Liver (tissue), 3 donors: Measurements from ENCODE around the gene MYO5C.

Source experiments
- EGR1 ChIP-seq, 2 donors: IDR thresholded peaks; 2 replicates each; pipeline ENCODE4 v1.6.1; 2016 to 2018; ENCODE audit warnings: antibody characterized with exemption in 2 of 2, low read depth in 2 of 2
- FOXA1 ChIP-seq: IDR thresholded peaks from 2 replicates; pipeline ENCODE4 v1.6.1; 2016; ENCODE audit warnings: antibody characterized with exemption
- GABPA ChIP-seq, 2 donors: IDR thresholded peaks in 1 of 2; conservative IDR thresholded peaks in 1 of 2; 2 replicates each; pipeline ENCODE4 v1.6.1; 2016; ENCODE audit warnings: antibody characterized with exemption in 2 of 2, mild to moderate bottlenecking in 1 of 2, moderate library complexity in 1 of 2
- HNF4A ChIP-seq, 2 donors: conservative IDR thresholded peaks; 2 replicates each; pipeline ENCODE4 v1.6.1; 2016; ENCODE audit warnings: antibody characterized with exemption in 2 of 2, mild to moderate bottlenecking in 2 of 2
- HNF4G ChIP-seq: IDR thresholded peaks from 2 replicates; pipeline ENCODE4 v1.6.1; 2016; ENCODE audit warnings: antibody characterized with exemption
- RAD21 ChIP-seq, 2 donors: IDR thresholded peaks; 2 replicates each; pipeline ENCODE4 v1.6.1; 2016; ENCODE audit warnings: antibody characterized with exemption in 2 of 2, mild to moderate bottlenecking in 2 of 2
- RXRA ChIP-seq, 2 donors: IDR thresholded peaks; 2 replicates each; pipeline ENCODE4 v1.6.1; 2017 to 2018; ENCODE audit warnings: antibody characterized with exemption in 2 of 2, mild to moderate bottlenecking in 1 of 2
- SP1 ChIP-seq: IDR thresholded peaks from 2 replicates; pipeline ENCODE4 v1.6.1; 2018; ENCODE audit warnings: antibody characterized with exemption, mild to moderate bottlenecking
- TAF1 ChIP-seq: conservative IDR thresholded peaks from 2 replicates; pipeline ENCODE4 v1.6.1; 2016; ENCODE audit warnings: antibody characterized with exemption, mild to moderate bottlenecking
- YY1 ChIP-seq: IDR thresholded peaks from 2 replicates; pipeline ENCODE4 v1.6.1; 2016; ENCODE audit warnings: antibody characterized with exemption, mild to moderate bottlenecking
- TF ChIP-seq, protein P1 (sequence below): IDR thresholded peaks from 2 replicates; pipeline ENCODE4 v1.6.1; 2016; ENCODE audit warnings: antibody characterized with exemption
- TF ChIP-seq, protein P2 (sequence below): fragments of 150-350 bp; IDR thresholded peaks from 2 replicates; pipeline ENCODE4 v1.5.1; 2017; ENCODE audit warnings: improper control_type of control experiment, low read depth, low read length; ENCODE audit not compliant: missing input control
- TF ChIP-seq, protein P3 (sequence below): IDR thresholded peaks from 2 replicates; pipeline ENCODE4 v1.6.1; 2016; ENCODE audit warnings: antibody characterized with exemption
- TF ChIP-seq, protein P4 (sequence below): IDR thresholded peaks from 2 replicates; pipeline ENCODE4 v1.6.1; 2016; ENCODE audit warnings: antibody characterized with exemption
- donor health status: healthy.
- donor health status: healthy.

DNA sequence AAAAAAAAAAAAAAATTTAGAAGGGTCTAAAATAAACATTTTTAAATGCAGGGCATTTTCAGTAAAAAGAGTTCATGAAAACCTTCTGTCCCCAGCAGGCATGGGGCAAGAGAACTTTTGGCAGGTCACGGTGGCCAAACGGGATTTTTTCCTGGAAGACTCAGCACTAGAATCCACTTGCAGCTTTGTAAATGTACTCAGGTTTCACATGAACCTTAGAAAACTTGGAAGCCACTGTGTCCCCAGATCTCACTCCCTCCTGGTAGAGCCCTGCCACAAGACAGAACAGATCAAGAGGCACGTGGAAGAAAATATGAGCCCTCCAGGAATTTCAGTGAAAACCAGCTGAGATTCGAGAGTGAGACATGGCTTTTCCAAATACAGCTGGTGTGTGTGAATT lies 102.3 kb downstream of the MYO5C start:
- TF ChIP-seq, protein P1, sequence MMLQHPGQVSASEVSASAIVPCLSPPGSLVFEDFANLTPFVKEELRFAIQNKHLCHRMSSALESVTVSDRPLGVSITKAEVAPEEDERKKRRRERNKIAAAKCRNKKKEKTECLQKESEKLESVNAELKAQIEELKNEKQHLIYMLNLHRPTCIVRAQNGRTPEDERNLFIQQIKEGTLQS = no peak
- TF ChIP-seq, protein P2, sequence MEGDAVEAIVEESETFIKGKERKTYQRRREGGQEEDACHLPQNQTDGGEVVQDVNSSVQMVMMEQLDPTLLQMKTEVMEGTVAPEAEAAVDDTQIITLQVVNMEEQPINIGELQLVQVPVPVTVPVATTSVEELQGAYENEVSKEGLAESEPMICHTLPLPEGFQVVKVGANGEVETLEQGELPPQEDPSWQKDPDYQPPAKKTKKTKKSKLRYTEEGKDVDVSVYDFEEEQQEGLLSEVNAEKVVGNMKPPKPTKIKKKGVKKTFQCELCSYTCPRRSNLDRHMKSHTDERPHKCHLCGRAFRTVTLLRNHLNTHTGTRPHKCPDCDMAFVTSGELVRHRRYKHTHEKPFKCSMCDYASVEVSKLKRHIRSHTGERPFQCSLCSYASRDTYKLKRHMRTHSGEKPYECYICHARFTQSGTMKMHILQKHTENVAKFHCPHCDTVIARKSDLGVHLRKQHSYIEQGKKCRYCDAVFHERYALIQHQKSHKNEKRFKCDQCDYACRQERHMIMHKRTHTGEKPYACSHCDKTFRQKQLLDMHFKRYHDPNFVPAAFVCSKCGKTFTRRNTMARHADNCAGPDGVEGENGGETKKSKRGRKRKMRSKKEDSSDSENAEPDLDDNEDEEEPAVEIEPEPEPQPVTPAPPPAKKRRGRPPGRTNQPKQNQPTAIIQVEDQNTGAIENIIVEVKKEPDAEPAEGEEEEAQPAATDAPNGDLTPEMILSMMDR = no peak
- TF ChIP-seq FOXA1 = no peak
- TF ChIP-seq GABPA (IDR thresholded peaks at IDR 0.05 in 1 of 2, conservative IDR thresholded peaks at IDR 0.05 in 1 of 2) = no peak
- no peak for TF ChIP-seq HNF4G
- no peak for TF ChIP-seq SP1
- TF ChIP-seq RXRA (IDR thresholded peaks at IDR 0.05) = no peak
- no peak for TF ChIP-seq RAD21 (IDR thresholded peaks at IDR 0.05)
- TF ChIP-seq EGR1 (IDR thresholded peaks at IDR 0.05; ENCODE audit: low read depth in 2 of 2) = no peak
- TF ChIP-seq, protein P3, sequence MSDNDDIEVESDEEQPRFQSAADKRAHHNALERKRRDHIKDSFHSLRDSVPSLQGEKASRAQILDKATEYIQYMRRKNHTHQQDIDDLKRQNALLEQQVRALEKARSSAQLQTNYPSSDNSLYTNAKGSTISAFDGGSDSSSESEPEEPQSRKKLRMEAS = no peak
- no peak for TF ChIP-seq YY1
- no peak for TF ChIP-seq TAF1
- TF ChIP-seq, protein P4, sequence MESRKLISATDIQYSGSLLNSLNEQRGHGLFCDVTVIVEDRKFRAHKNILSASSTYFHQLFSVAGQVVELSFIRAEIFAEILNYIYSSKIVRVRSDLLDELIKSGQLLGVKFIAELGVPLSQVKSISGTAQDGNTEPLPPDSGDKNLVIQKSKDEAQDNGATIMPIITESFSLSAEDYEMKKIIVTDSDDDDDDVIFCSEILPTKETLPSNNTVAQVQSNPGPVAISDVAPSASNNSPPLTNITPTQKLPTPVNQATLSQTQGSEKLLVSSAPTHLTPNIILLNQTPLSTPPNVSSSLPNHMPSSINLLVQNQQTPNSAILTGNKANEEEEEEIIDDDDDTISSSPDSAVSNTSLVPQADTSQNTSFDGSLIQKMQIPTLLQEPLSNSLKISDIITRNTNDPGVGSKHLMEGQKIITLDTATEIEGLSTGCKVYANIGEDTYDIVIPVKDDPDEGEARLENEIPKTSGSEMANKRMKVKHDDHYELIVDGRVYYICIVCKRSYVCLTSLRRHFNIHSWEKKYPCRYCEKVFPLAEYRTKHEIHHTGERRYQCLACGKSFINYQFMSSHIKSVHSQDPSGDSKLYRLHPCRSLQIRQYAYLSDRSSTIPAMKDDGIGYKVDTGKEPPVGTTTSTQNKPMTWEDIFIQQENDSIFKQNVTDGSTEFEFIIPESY = no peak
- TF ChIP-seq HNF4A (conservative IDR thresholded peaks at IDR 0.05) = no peak
